H1 (cell line): Measurements from ENCODE around the gene SMG9. TPM values are rescaled to one million over a fixed set of nuclear protein-coding genes. Genes with fewer than 3 reads are reported as not detected.

Source experiments
- ASH2L ChIP-seq: fragments of 200-600, 300-600 bp; sonication (generic); IDR thresholded peaks from one replicate; pipeline ENCODE4 v1.7.1; 2017; ENCODE audit warnings: low read length
- BCL11A ChIP-seq, 2 experiments: IDR thresholded peaks; one replicate each; pipeline ENCODE4 v1.6.1; 2011; ENCODE audit warnings: low read depth in 2 of 2, low read length in 2 of 2, mild to moderate bottlenecking in 2 of 2
- CBX5 ChIP-seq: fragments of 300-800, 300-1000 bp; sonication (generic); IDR thresholded peaks from 2 replicates; pipeline ENCODE4 v1.7.1; 2016; ENCODE audit warnings: antibody characterized with exemption, low read length, low read depth
- CEBPB ChIP-seq: IDR thresholded peaks from 2 replicates; pipeline ENCODE4 v1.6.1; 2012; ENCODE audit warnings: low read depth, low read length
- CHD2 ChIP-seq: IDR thresholded peaks from 2 replicates; pipeline ENCODE4 v1.6.1; 2012; ENCODE audit warnings: low read length, improper control_type of control experiment
- EZH2 ChIP-seq: fragments of 200-600 bp; sonication (generic); IDR thresholded peaks from 2 replicates; pipeline ENCODE4 v1.7.1; 2012; ENCODE audit warnings: low read depth, mild to moderate bottlenecking, moderate library complexity, low read length, inconsistent platforms; ENCODE audit not compliant: severe bottlenecking
- GABPA ChIP-seq: IDR thresholded peaks from 2 replicates; pipeline ENCODE4 v1.6.1; 2011; ENCODE audit warnings: mild to moderate bottlenecking, low read length, moderate library complexity, borderline replicate concordance; ENCODE audit not compliant: insufficient read depth
- HDAC2 ChIP-seq, 2 experiments: fragments of 300-600 bp in 1 of 2; sonication (generic) in 1 of 2; IDR thresholded peaks; 2 replicates each; pipeline ENCODE4 v1.6.1; 2011 to 2012; ENCODE audit warnings: low read depth in 2 of 2, low read length in 2 of 2, mild to moderate bottlenecking in 2 of 2, moderate library complexity in 2 of 2, borderline replicate concordance in 1 of 2, inconsistent platforms in 1 of 2
- HDAC6 ChIP-seq: IDR thresholded peaks from one replicate; pipeline ENCODE4 v1.7.1; 2012; ENCODE audit warnings: low read depth, mild to moderate bottlenecking, inconsistent platforms, low read length, moderate library complexity
- KDM4A ChIP-seq: IDR thresholded peaks from one replicate; pipeline ENCODE4 v1.7.1; 2012; ENCODE audit warnings: low read depth, mild to moderate bottlenecking, moderate library complexity, low read length, inconsistent platforms; ENCODE audit not compliant: severe bottlenecking
- KDM5A ChIP-seq: fragments of 200-600 bp; IDR thresholded peaks from 2 replicates; pipeline ENCODE4 v1.7.1; 2012; ENCODE audit warnings: mild to moderate bottlenecking, low read length, inconsistent platforms, mixed read lengths
- NANOG ChIP-seq: IDR thresholded peaks from 2 replicates; pipeline ENCODE4 v1.6.1; 2011; ENCODE audit warnings: low read length, low read depth, mild to moderate bottlenecking, inconsistent platforms; ENCODE audit not compliant: insufficient read depth, poor library complexity, severe bottlenecking
- NRF1 ChIP-seq: IDR thresholded peaks from 2 replicates; pipeline ENCODE4 v1.6.1; 2011; ENCODE audit warnings: mild to moderate bottlenecking, low read depth, low read length, improper control_type of control experiment
- PHF8 ChIP-seq: fragments of 200-600 bp; sonication (generic); conservative IDR thresholded peaks from 2 replicates; pipeline ENCODE4 v1.7.1; 2012; ENCODE audit warnings: low read depth, mild to moderate bottlenecking, inconsistent platforms, low read length, moderate library complexity
- POLR2AphosphoS5 ChIP-seq: IDR thresholded peaks from 2 replicates; pipeline ENCODE4 v1.6.1; 2011; ENCODE audit warnings: low read depth, low read length
- RAD21 ChIP-seq, 2 experiments: IDR thresholded peaks in 1 of 2; conservative IDR thresholded peaks in 1 of 2; 2 replicates each; pipeline ENCODE4 v1.6.1; 2011; ENCODE audit warnings: low read depth in 2 of 2, low read length in 2 of 2, improper control_type of control experiment in 1 of 2, inconsistent platforms in 1 of 2, mild to moderate bottlenecking in 1 of 2, moderate library complexity in 1 of 2
- RNF2 ChIP-seq: fragments of 200-900, 300-1000 bp; sonication (generic); IDR thresholded peaks from 2 replicates; pipeline ENCODE4 v1.7.1; 2016; ENCODE audit warnings: borderline replicate concordance, low read depth, mild to moderate bottlenecking, antibody characterized with exemption, low read length; ENCODE audit not compliant: poor library complexity, severe bottlenecking; ENCODE audit errors: missing control alignments
- SIN3A ChIP-seq, 2 experiments: IDR thresholded peaks in 1 of 2; conservative IDR thresholded peaks in 1 of 2; 2 replicates each; pipeline ENCODE4 v1.6.1; 2011 to 2012; ENCODE audit warnings: low read length in 2 of 2, improper control_type of control experiment in 1 of 2, low read depth in 1 of 2, mild to moderate bottlenecking in 1 of 2
- SIRT6 ChIP-seq: IDR thresholded peaks from one replicate; pipeline ENCODE4 v1.7.1; 2012; ENCODE audit warnings: low read length, inconsistent platforms
- SRF ChIP-seq: IDR thresholded peaks from 2 replicates; pipeline ENCODE4 v1.6.1; 2011; ENCODE audit warnings: mild to moderate bottlenecking, low read depth, low read length, moderate library complexity
- SUZ12 ChIP-seq: fragments of 200-600 bp; sonication (generic); IDR thresholded peaks from 2 replicates; pipeline ENCODE4 v1.6.1; 2012; ENCODE audit warnings: mild to moderate bottlenecking, inconsistent platforms, low read length, moderate library complexity, mixed read lengths
- TAF7 ChIP-seq: optimal IDR thresholded peaks from 2 replicates; pipeline ENCODE3; 2011; ENCODE audit warnings: low read depth, mild to moderate bottlenecking, inconsistent platforms, low read length, moderate library complexity, borderline replicate concordance
- TCF12 ChIP-seq: IDR thresholded peaks from 2 replicates; pipeline ENCODE4 v1.6.1; 2011; ENCODE audit warnings: low read depth, mild to moderate bottlenecking, low read length
- polyA plus RNA-seq, 7 experiments: library from polyadenylated mRNA; depleted of rRNA in 3 of 7; stranded (reverse) in 5 of 7; unstranded in 2 of 7; fragments of >200 nt in 5 of 7; fragments of 200-250 nt in 2 of 7; gene quantifications; 1 replicate in 5 of 7; 2 replicates in 1 of 7; 4 replicates in 1 of 7; pipeline versions ENCODE4 v1.2.1 to v1.2.3, GENCODE V29; 2011 to 2013; ENCODE audit warnings: missing spikeins in 2 of 7, mixed read lengths in 2 of 7
- total RNA-seq: library from RNA; stranded (reverse); fragmentation: NEBNext Ultra II Directional; extraction: Animal tissue kit (Norgen Biotek cat#: 25700); gene quantifications from 2 replicates; pipeline ENCODE4 v1.2.1, GENCODE V29; 2021

Gene SMG9
- total and polyA plus RNA-seq, 2 of the 8 experiments (the other 6 are each of a cell fraction or from before 2014, with no cell fraction given): 20.4 to 28.7 TPM

DNA sequence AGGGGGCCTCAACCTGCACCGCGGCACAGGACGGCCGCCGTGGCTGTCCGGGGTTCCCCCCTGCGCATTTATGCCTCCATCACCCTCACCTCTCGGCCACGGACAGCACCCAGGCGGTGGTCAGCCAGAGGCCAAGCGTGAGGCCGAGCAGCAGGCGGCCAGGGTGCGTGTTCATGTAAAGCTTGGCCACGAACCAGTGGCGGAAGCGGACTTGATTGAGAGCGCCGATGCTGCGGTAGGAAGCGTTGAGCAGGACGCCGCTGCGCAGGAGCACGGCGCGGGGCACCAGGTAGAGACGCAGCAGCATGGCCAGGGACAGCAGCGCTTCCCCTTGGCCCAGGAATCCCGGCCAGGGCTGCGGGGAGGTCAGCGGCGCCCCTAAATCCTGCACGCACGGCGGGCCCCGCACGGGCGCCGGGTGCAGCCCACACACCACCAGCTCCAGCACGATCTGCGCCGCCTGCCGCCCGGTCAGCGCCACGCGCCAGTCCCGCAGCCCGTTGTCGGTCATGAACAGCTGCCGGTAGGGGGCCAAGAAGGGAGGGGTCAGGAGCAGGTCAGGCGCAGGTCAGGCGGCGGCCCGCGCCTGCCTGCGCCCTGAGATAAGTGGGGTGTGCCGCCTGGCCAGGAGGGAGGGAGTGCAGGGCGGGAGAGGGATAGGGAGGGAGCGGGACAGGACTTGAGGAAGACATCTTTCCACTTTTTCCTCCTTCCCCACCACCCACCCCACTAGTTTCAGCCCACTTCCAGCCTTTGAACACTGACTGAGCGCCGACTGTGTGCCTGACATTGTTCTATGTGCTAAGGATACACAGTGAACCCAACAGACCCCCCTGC lies 19.6 kb upstream of the SMG9 start (continued):
- TF ChIP-seq SUZ12: peak; percentile 53
- TF ChIP-seq KDM4A: peak; percentile 94
- peak; percentile 30 for TF ChIP-seq EZH2
- TF ChIP-seq SRF: no peak
- no peak for TF ChIP-seq HDAC2 (IDR thresholded peaks at IDR 0.05; ENCODE audit: borderline replicate concordance in 1 of 2, low read depth in 2 of 2, low read length in 2 of 2)
- no peak for TF ChIP-seq CEBPB
- TF ChIP-seq TCF12: 0 out of 2 replicates have a peak, but pooled peaks have one; percentile 54
- TF ChIP-seq KDM5A: no peak
- 0 out of 4 replicates have a peak, but pooled peaks of 1 of the 2 experiments have one; percentile 51 for TF ChIP-seq SIN3A (conservative IDR thresholded peaks at IDR 0.05 in 1 of 2, IDR thresholded peaks at IDR 0.05 in 1 of 2; ENCODE audit: low read depth in 1 of 2, low read length in 2 of 2)
- TF ChIP-seq ASH2L: peak; percentile 57
- TF ChIP-seq CHD2: no peak
- no peak for TF ChIP-seq RNF2
- no peak for TF ChIP-seq CBX5
- TF ChIP-seq RAD21 (IDR thresholded peaks at IDR 0.05 in 1 of 2, conservative IDR thresholded peaks at IDR 0.05 in 1 of 2; ENCODE audit: low read depth in 2 of 2, low read length in 2 of 2): peak; percentile 27 to 36; a peak in 2 of 4 replicates
- TF ChIP-seq HDAC6: no peak
- no peak for TF ChIP-seq SIRT6
- TF ChIP-seq PHF8: no peak
- no peak for TF ChIP-seq BCL11A (IDR thresholded peaks at IDR 0.05; ENCODE audit: low read depth in 2 of 2, low read length in 2 of 2)
- no peak for TF ChIP-seq TAF7
- TF ChIP-seq NRF1: no peak
- peak; percentile 69 for TF ChIP-seq NANOG
- TF ChIP-seq GABPA: 0 out of 2 replicates have a peak, but pooled peaks have one; percentile 39
- TF ChIP-seq POLR2AphosphoS5: no peak
